ENCODE measurements around the gene IYD.
A peak's percentile ranks its signal among the peaks of the same experiment; 100 is the strongest.
"Not testable (repeated sequence)": the region's sequence is repeated elsewhere in the genome, so short reads cannot be mapped to it uniquely, and the experiment has no call there.

The IYD gene

DNA sequence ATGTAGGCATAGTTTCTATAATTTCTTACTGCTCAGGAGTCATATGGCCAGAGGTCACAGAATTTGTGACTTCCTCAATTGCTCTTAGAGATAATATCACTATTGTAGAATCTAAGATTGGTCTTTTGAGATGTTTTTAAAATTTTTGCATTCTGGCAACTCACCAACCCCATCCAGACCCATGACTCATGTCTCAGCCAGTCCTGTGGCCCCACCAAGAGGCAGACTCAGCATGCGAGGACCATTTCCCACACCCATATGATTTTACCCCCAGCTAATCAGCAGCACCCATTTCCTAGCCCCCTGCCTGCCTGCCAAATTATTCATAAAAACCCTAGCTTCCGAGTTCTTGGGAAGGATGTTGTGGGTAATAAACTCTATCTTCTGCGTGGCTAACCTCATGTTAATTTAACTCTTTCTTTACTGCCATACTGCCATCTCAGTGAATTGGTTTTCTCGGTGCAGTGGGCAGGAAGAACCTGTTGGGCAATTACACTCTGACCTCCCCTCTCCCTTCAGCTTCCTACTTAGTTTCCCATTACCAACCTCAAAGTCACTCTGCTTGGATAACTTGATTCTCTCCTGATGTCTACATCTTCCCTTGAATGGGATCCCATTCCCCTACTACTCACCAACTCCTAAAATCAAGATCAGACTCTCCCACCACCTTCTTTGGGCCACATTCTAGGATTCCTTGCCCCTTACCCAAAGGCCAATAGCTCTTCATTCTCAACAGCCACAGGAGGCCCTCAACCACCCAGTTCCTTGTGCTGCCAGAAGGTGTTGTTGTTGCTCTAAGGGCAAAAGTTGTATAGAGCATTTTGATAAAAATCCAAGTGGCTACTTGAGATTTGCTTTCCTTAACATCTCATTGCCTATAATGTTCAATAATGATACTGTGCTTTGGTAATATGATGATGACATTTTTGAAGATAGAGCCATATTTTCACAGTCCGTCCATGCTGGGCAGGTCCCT lies 16.2 kb upstream of the IYD start:
- DNase-seq (ENCODE audit: low spot score) = peak; percentile 79

DNA sequence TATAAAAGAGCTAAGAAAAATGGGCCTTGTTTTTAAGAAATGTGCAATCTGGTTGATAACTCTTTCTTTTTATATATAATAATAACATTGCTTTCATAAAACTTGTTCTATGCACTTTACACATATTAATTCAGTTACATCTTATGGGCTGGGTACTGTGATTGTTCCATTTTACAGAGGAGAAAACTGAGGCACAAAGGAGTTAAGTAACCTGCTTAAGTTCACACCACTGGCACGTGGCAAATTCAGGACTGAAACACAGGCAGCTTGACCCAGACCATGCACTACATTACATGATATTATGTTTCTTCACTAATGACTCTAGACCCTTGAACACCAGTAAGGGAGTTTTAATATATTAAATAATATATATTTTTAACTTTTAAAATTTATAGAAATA lies 15.4 kb upstream of the IYD start:
- no peak for DNase-seq (ENCODE audit: low spot score)

DNA sequence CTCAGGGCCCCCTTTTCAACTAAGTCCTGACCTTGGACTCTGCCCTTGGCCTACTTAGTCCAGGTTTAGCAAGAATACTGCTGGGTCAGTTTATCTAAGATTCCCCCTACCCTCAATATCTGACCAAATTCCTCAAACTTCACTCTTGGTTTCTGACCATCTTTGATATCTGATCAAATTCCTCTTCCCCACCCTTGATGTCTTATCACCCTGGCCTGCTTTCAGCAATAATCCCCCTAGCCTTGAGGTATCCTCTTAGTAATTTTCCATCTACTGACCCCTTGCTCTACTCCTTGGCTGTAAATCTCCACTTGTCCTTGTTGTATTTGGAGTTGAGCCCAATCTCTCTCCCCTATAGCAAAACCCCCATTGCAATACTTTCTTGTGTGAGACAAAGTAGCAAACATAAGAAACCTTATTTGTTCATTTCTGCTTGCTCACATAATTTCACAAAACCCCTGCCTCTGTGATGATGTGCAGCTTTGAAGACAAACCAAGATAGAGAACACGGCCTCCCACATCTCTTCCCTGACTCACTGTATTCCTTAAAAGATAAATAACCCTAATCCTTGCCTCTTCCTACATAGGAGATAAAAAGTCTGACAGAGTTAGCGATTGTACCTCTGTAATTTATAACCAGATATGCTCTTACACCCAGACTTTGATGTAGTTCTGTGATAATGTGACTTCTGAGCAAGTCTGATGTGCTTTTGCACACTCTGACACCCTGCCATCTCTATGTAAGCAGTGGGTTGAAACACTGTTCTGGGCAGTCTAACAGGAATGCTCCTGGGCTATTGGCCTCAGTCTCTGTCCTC lies 13.8 kb upstream of the IYD start:
- DNase-seq (ENCODE audit: low spot score) = no peak

DNA sequence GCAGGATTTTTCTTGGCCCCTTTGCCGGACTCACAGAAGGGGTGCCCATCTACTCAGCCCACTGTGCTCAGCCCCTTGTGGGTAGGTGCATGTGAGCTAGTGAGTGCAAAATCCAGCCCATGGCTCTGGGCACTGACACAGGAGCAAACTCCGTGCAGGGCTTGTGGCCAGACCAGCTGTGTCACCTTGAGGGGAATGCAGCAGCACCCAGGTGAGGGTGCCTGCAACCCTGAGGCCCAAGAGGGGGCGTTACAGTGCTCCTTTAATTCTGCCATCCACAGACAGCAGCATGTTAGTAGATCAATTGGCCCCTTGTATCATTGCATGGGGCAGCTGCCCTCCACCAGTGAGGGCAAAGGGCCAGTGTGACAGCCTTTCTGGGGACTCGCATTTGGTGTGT lies 12.9 kb upstream of the IYD start:
- no peak for DNase-seq (ENCODE audit: low spot score)

DNA sequence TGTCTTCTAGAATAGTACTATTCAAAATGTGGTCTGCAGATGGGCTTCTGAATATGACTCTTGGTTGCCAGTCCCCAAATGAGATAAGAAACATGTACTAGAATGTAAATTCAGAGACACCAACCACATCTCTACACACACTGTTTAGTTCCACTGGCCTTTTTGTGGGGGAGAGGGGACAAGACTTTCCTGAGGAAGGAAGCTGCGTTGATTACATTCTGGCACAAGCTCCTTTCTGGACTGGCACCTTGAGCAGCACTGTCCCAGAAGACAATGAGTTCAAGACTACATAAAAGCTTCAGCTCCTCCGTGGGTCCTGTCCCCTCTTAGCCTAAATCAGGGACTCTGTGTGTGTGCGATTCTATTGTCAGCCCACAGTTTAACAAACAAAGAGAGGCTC lies 6.9 kb upstream of the IYD start:
- no peak for DNase-seq (ENCODE audit: low spot score)

DNA sequence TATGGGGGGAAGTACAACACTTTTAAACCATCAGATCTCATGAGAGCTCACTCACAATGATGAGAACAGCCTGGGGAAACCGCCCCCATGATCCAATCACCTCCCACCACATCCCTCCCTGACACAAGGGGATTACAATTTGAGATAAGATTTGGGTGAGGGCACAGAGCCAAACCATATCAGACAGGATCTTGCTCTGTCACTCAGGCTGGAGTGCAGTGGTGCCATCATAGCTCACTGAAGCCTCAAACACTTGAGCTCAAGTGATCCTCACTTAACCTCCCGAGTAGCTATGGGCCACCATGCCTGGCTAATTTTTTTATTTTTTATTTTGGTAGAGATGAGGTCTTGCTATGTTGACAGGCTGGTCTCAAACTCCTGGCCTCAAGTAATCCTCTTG lies 5.1 kb upstream of the IYD start:
- no peak for DNase-seq (ENCODE audit: low spot score)

DNA sequence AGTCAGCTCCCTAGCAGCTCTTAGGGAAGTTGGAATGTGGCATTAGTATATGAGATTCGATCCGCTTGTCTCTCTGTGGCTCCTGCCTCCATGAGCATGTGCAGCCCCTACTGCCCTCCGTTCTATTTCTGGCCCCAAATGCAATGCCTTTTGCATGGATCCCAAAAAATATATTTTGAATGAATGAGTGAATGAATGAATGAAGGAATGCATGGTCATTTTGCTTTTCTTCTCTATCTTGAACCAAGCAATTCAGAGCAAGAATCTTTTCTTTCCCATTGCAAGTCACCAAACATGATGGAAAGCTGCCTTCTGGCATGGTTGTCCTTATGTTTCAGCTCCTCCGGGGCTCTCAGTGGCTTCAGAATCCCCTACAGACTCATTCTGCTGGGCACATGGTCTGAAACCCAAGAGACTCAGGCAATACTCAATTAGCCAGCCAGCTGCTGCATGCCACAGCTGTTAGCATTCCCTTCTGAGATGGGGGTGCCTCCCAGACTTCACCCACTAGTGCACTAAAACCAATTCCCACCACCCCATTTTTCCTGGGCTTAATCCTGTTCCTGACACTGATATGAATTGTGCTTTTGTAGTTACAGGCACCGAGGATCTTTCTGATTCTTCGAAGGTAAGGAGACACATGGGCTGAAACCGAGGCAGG lies 2.6 kb upstream of the IYD start:
- no peak for DNase-seq (ENCODE audit: low spot score)

DNA sequence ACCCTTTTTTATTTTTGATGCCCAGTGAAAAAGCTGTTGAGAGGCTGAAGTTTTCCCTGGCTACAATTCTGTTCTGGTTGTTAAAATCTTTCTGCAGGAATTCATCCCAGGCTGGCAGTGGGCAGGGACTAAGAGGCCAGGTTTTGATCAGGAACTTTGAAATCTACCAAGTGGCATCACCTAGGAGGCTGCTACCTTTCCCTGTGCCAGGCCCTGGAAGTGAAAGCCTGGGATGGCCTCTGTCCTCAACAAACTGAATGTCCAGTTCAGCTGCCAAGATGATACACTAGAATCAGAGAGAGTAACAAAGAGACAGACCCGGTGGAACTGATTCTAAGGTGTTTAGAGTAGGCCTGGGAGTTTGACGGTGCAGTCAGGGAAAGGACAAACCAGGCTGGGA lies 596 bp downstream of the IYD start:
- DNase-seq (ENCODE audit: low spot score) = no peak

DNA sequence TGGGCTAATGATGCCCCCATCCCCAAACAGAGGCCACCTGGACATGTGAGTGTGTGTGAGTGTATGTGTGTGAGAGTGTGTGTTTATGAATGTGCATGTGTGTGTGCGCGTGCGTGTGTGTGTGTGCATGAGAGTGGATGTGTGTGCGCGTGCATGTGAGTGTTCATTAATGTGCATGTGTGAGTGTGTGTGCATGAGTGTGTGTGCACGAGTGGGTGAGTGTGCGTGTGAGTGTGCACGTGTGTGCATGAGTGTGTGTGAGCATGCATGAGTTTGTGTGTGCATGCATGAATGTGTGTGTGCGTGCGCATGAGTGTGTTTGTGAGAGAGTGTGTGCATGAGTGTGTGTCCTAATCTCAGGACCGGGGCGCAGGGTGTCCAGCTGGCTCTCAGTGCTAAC lies 1.3 kb downstream of the IYD start:
- DNase-seq (ENCODE audit: low spot score) = no peak

DNA sequence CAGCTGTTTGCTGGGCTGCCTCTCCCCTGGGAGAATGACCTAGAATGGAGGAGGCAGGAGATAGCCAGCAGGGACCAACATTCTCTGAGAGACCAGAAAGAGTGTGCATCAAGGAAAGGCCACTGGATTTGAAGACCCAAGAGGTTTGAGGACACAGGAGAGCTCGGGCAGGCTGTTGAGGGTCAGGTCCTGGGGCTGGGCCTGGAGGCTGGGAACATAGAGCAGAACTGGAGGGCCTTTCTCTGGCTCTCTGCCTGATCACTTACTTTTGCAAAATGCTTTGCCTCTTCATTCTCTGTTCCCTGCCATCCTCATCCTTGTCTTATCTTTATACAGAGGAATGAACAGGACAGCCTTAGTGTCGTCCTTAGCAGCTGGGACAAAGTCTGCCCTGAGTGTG lies 2.5 kb downstream of the IYD start:
- no peak for DNase-seq (ENCODE audit: low spot score)

DNA sequence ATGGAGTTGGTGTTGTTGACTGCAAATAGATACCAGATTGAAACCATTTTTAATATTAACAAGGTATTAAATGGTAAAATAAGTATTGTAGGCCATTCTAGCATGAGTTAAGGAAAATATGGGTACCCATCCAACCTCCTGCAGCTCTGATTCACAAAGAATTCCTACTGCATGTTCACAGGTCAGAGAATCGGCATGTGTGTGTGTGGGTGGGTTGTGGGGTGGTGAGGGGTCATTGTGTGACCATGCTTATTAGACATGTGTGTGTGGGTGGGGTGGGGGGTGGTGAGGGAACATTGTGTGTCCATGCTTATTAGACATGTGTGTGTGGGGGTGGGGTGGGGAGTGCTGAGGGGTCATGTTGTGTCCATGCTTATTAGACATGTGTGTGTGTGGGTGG lies 3.2 kb downstream of the IYD start:
- DNase-seq (ENCODE audit: low spot score) = no peak

DNA sequence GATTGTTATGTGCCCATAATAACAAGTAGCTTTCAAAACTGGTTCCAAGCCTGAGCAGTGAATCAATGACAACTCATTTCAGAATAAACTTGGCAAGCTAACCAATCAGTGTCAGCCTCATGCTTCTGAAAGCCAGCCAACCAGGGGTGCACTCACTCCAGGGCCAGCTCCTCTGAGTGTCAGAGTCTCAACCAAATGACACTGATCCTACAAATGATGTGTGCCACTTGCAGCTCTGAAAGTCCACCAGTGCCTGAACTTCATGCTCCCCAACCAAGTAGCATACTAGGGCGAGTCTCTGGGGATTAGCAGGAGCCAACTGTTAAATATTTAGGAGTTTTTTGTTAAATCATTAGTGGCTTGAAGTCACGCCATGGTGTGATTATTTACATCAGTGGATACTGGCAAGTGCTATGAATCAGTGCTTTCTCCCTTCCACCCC lies 4.5 kb downstream of the IYD start:
- DNase-seq (ENCODE audit: low spot score) = peak; percentile 70

DNA sequence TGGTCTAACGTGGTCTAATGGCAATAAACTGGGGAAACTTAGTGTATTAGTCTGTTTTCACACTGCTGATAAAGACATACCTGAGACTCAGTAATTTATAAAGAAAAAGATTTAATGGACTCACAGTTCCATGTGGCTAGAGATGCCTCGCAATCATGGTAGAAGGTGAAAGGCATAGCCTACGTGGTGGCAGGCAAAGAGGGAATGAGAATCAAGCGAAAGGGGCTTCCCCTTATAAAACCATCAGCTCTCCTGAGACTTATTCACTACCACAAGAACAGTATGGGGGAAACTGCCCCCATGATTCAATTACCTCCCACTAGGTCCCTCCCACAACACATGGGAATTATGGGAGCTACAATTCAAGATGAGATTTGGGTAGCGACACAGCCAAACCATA lies 5.5 kb downstream of the IYD start:
- DNase-seq (ENCODE audit: low spot score) = not testable (repeated sequence)

DNA sequence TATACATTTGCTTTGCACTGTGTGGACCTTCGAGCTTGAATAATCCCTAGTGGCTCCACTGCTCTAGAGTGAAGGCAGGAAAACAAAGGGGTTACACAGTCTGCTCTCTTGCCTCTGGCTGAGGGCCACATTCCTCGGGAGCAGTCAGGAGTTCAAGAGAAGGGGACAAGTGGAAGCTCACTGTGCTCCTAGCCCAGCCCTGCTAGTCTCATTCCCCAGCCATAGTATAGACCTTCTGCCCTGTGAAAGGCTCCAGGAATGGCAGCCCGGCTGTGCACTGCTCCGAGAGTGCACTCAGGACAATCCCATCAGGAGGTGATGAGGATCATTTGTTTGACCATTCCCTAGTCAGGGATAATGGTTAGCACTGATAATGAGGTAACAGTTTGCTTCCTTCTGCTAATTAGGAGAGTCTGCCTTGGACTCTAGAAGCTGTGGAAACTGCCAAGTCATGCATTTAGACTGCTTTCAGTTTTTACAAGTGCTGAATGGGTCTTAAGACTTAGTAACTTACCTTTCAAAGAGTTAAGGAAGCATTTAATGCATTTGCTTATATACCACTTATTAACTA lies 8.5 kb downstream of the IYD start:
- no peak for DNase-seq (ENCODE audit: low spot score)

DNA sequence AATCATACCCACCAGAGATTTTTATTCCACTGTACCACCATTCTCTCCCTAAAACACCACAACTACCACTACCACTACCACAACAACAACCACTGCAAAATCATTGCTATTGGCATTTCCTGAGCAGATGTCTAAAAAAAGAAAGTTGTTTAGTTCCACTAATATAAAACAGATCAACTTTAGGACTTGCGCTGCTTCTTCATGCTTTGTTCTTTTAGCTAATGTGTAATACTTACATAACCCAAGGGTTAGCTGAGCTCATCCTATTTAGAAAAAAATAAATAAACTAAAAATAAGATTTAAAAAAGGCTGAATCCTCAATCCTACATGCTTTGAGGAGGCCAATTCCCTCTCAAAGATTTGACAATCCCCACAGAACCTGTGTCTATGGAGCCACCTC lies 11.4 kb downstream of the IYD start:
- DNase-seq (ENCODE audit: low spot score) = peak; percentile 31

DNA sequence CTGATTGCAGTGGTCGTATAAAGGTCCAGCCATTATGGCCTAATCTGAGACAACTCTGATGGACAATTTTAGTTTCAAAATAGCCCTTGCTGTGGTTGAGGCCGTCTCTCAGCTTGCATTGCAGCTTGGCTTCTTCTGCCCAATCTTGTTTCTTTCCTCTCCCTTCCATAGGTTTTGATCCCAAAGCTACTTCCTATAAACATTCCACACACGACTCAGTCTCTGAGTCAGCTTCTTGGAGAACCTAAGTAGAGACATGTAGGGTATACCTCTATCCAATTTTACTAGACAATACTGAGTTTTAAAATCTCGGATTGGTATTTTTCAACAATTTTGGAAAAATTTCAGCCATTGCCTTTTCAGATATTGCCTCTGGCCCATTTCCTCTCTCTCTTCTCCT lies 13.4 kb downstream of the IYD start:
- peak; percentile 15 for DNase-seq (ENCODE audit: low spot score)

DNA sequence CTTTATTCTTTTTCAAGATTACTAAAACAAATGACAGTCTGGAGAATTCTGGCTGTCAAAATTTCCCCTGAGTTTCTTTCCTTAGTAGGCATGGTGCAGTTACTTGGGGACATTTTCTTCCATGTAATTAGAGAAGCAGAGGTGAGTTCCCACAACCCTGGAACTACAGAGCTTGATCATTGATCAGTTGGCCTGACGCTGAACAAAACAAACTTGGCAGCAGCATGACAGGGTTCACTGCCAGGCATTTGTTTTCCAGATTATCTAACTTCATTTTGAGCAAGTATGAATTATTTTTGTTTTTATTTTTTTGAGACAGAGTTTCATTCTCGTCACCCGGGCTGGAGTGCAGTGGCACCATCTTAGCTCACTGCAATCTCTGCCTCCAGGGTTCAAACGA lies 22.6 kb downstream of the IYD start:
- DNase-seq (ENCODE audit: low spot score) = no peak

DNA sequence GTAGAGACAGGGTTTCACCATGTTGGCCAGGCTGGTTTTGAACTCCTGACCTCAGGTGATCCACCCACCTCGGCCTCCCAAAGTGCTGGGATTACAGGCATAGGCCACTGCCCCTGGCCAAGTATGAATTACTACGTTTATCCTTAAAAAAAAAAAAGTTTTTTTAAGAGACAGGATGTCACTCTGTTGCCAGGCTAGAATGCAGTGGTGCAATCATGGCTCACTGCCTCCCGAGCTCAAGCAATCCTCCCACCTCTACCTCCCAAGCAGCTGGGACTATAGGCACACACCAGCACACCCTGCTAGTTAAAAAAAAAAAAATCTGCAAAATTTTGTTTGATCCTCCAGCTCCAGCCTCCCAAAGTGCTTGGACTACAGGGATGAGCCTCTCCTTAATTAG lies 23.1 kb downstream of the IYD start:
- DNase-seq (ENCODE audit: low spot score) = no peak

DNA sequence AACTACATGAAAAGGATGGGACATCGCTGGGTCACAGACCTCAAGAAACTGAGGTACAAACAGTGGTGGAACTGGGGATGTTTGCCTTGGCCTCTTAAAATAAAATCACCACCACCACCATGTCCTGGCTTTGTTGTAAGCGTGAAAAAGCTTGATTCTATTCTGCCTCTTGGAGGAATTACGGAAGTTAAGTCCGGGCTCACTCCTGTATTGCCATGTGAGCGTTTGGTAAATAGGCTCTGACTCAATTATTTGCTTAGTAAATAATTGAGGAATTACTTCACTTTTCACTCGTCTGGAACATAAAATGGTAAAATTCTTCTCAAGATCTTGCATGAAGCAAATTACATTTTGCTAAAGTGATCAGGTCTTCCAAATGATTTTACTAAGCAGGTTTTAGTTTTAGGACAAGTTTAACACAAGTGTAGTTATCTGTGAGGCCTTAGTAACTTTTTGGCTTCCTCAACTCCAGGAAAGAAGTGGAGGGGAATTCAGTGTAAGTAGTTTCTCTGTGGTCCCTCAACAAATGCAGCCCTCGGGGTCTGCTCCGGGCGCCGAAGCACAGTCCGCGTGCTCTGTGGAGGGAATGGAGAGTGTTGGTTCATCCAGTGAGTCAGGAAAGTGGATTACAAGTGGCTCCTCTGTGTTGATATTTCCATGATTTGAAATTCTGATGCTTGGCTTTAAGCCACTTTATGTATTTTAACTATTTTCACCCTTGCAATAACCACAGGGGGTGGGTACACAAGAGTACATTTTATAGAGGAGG lies 23.8 kb downstream of the IYD start:
- DNase-seq (ENCODE audit: low spot score) = no peak

DNA sequence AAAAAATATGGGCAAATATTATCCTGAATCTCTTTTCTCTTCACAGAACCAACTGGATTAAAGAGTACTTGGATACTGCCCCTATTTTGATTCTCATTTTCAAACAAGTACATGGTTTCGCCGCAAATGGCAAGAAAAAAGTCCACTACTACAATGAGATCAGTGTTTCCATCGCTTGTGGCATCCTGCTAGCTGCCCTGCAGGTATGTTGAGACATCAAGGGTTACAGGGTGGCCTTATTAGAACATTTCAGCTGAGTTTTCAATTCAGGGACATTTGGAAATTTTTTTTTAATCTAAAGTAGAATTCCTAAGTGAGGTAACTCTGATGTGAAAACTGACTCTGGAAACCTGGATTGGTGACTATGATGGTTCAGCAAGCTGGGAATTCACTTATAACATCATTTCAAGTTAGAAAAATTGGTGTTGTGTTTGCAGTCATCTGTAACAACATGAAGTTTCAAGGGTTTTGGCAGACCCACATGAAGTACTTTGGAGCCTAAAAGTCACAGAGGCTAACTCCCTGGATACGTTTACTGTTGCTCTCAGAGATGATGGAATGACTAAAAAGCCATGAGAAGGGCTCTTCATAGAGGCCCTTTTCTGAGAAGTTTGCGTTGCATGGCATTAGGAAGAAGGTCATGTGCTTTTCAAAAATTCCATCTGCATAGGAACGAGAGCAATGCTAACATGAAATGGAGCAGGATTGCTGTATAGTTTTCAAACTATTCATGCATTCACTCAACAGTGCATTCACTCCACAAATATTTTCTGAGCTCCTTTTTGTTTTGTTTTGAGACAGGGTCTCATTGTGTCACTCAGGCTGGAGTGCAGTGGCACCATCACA lies 25.5 kb downstream of the IYD start:
- DNase-seq (ENCODE audit: low spot score) = no peak

DNA sequence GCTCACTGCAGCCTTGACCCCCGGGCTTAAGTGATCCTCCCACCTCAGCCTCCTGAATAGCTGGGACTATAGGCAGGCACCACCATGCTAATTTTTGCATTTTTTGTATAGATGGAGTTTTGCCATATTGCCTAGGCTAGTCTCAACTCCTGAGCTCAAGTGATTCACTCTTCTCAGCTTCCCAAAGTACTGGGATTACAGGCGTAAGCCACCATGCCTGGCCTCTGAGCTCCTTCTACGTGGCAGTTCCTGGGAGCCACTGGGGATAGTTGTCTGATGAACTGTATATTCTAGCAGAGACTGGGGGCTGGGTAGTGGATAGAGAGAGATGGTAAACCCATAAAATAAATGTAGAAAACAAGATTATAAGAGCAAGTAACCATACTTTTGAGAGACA lies 26.1 kb downstream of the IYD start:
- no peak for DNase-seq (ENCODE audit: low spot score)

All from AG08395 (cell line).